IMR-90 (cell line): ENCODE results near the gene ANKRD53. TPM values are rescaled to one million over a fixed set of nuclear protein-coding genes. Genes with fewer than 3 reads are reported as not detected.

Experiments used
- ATAC-seq: fragments of 200-7000 bp; cut with Tn5 transposase; 2 replicates; pipeline ENCODE4 v1.9.1; 2020; ENCODE audit warnings: low read depth, mild to moderate bottlenecking, moderate library complexity
- BruUV-seq: library from RNA; stranded (reverse); fragments of 400-500 nt; replicated peaks from 2 replicates; lab custom pipeline; 2021; lab: Mats Ljungman, UMichigan
- CTCF ChIA-PET: fragments of 300-600 bp; formaldehyde crosslinking; extraction: SDS; loops from one replicate; lab custom pipeline; 2021; ENCODE audit warnings: antibody characterized with exemption; lab: Yijun Ruan, JAX
- POLR2A ChIA-PET: fragments of 300-600 bp; sonication (Branson Sonifier 250); formaldehyde crosslinking; loops from one replicate; lab custom pipeline; 2022; ENCODE audit warnings: antibody characterized with exemption; ENCODE audit not compliant: unreplicated experiment; lab: Charles Lee
- DNase-seq: peaks from one replicate; pipeline ENCODE4 v3.0.0; 2013
- H2AFZ ChIP-seq: replicated peaks from 2 replicates; pipeline ENCODE3; 2013; ENCODE audit warnings: low read length, mild to moderate bottlenecking; ENCODE audit not compliant: poor library complexity
- H2AK5ac ChIP-seq: 2 replicates; pipeline ENCODE4 v1.6.1; 2013; ENCODE audit warnings: low read depth, low read length, inconsistent platforms
- H2AK9ac ChIP-seq: replicated peaks from 2 replicates; pipeline ENCODE3; 2013; ENCODE audit warnings: mild to moderate bottlenecking, low read depth, low read length, moderate library complexity; ENCODE audit not compliant: poor library complexity
- H2BK120ac ChIP-seq: 2 replicates; pipeline ENCODE4 v1.6.1; 2013; ENCODE audit warnings: low read depth, low read length, inconsistent platforms
- H2BK15ac ChIP-seq: 3 replicates; pipeline ENCODE4 v1.6.1; 2013; ENCODE audit warnings: low read depth, low read length, inconsistent platforms
- H2BK20ac ChIP-seq: 2 replicates; pipeline ENCODE4 v1.6.1; 2013; ENCODE audit warnings: low read depth, mild to moderate bottlenecking, inconsistent platforms, low read length, moderate library complexity
- H2BK5ac ChIP-seq: 2 replicates; pipeline ENCODE4 v1.6.1; 2013; ENCODE audit warnings: mild to moderate bottlenecking, low read depth, low read length, inconsistent platforms; ENCODE audit not compliant: poor library complexity, severe bottlenecking
- H3K14ac ChIP-seq: replicated peaks from 2 replicates; pipeline ENCODE4 v1.6.1; 2013; ENCODE audit warnings: low read depth, low read length, inconsistent platforms
- H3K18ac ChIP-seq: 2 replicates; pipeline ENCODE4 v1.6.1; 2013; ENCODE audit warnings: low read depth, low read length, control low read depth
- H3K23ac ChIP-seq: 2 replicates; pipeline ENCODE4 v1.6.1; 2013; ENCODE audit warnings: low read depth, low read length, inconsistent platforms
- H3K27ac ChIP-seq: 2 replicates; pipeline ENCODE4 v1.5.1; 2013; ENCODE audit warnings: mild to moderate bottlenecking, control low read depth, low read length; ENCODE audit not compliant: insufficient read depth
- H3K27me3 ChIP-seq: 2 replicates; pipeline ENCODE4 v1.6.1; 2013; ENCODE audit warnings: low read length; ENCODE audit not compliant: control insufficient read depth, insufficient read depth
- H3K36me3 ChIP-seq: 2 replicates; pipeline ENCODE4 v1.6.1; 2013; ENCODE audit warnings: low read length, mixed read lengths; ENCODE audit not compliant: control insufficient read depth, insufficient read depth
- H3K4ac ChIP-seq: 2 replicates; pipeline ENCODE4 v1.6.1; 2013; ENCODE audit warnings: low read depth, low read length, inconsistent platforms
- H3K4me1 ChIP-seq: 2 replicates; pipeline ENCODE4 v1.6.1; 2013; ENCODE audit warnings: low read length, mixed read lengths; ENCODE audit not compliant: control insufficient read depth, insufficient read depth
- H3K4me2 ChIP-seq: 2 replicates; pipeline ENCODE4 v1.6.1; 2013; ENCODE audit warnings: low read depth, mild to moderate bottlenecking, control low read depth, low read length, moderate library complexity
- H3K4me3 ChIP-seq: 2 replicates; pipeline ENCODE4 v1.5.1; 2013; ENCODE audit warnings: low read depth, mild to moderate bottlenecking, control low read depth, low read length, moderate library complexity; ENCODE audit not compliant: insufficient read depth
- H3K56ac ChIP-seq: 2 replicates; pipeline ENCODE4 v1.6.1; 2013; ENCODE audit warnings: low read length, inconsistent platforms; ENCODE audit not compliant: insufficient read depth; ENCODE audit errors: extremely low read depth
- H3K79me1 ChIP-seq, 2 experiments: 2 replicates each; pipeline ENCODE4 v1.6.1; 2013; ENCODE audit warnings: low read length in 2 of 2, inconsistent platforms in 1 of 2, low read depth in 1 of 2
- H3K9ac ChIP-seq: 2 replicates; pipeline ENCODE4 v1.6.1; 2013; ENCODE audit warnings: low read depth, low read length, control low read depth
- H3K9me1 ChIP-seq: 2 replicates; pipeline ENCODE4 v1.6.1; 2013; ENCODE audit warnings: low read length, inconsistent platforms; ENCODE audit not compliant: insufficient read depth
- H3K9me3 ChIP-seq: 2 replicates; pipeline ENCODE4 v1.6.1; 2013; ENCODE audit warnings: low read length; ENCODE audit not compliant: control insufficient read depth, insufficient read depth
- H4K20me1 ChIP-seq: 2 replicates; pipeline ENCODE4 v1.6.1; 2013; ENCODE audit warnings: low read length, inconsistent platforms; ENCODE audit not compliant: insufficient read depth
- H4K5ac ChIP-seq: 2 replicates; pipeline ENCODE4 v1.6.1; 2013; ENCODE audit warnings: mild to moderate bottlenecking, low read depth, low read length, control low read depth
- H4K8ac ChIP-seq, 2 experiments: 2 replicates each; pipeline ENCODE4 v1.6.1; 2013; ENCODE audit warnings: low read depth in 2 of 2, low read length in 2 of 2, control low read depth in 1 of 2, inconsistent platforms in 1 of 2
- H4K91ac ChIP-seq: 2 replicates; pipeline ENCODE4 v1.6.1; 2013; ENCODE audit warnings: low read depth, low read length, inconsistent platforms; ENCODE audit not compliant: insufficient read depth
- BHLHE40 ChIP-seq: fragments of 150-350 bp; IDR thresholded peaks from 2 replicates; pipeline ENCODE4 v1.6.1; 2016; ENCODE audit warnings: mild to moderate bottlenecking, low read depth, low read length
- CEBPB ChIP-seq: IDR thresholded peaks from 2 replicates; pipeline ENCODE4 v1.6.1; 2012; ENCODE audit warnings: low read depth, low read length, improper control_type of control experiment
- CHD1 ChIP-seq: IDR thresholded peaks from 2 replicates; pipeline ENCODE4 v1.6.1; 2012; ENCODE audit warnings: low read depth, low read length, improper control_type of control experiment
- CTCF ChIP-seq: conservative IDR thresholded peaks from 2 replicates; pipeline ENCODE4 v1.5.1; 2012; ENCODE audit warnings: mild to moderate bottlenecking, low read depth, low read length, improper control_type of control experiment
- ELK1 ChIP-seq: fragments of 150-350 bp; IDR thresholded peaks from 2 replicates; pipeline ENCODE4 v1.6.1; 2016; ENCODE audit warnings: low read depth, mild to moderate bottlenecking, low read length, moderate library complexity, borderline replicate concordance
- FOS ChIP-seq: fragments of 150-350 bp; IDR thresholded peaks from 2 replicates; pipeline ENCODE4 v1.6.1; 2016; ENCODE audit warnings: low read depth, low read length
- MAFK ChIP-seq: IDR thresholded peaks from 2 replicates; pipeline ENCODE4 v1.6.1; 2012; ENCODE audit warnings: low read depth, low read length, improper control_type of control experiment
- MAZ ChIP-seq: IDR thresholded peaks from 2 replicates; pipeline ENCODE4 v1.6.1; 2012; ENCODE audit warnings: low read depth, mild to moderate bottlenecking, low read length, improper control_type of control experiment, moderate library complexity, borderline replicate concordance
- MXI1 ChIP-seq: IDR thresholded peaks from 2 replicates; pipeline ENCODE4 v1.6.1; 2012; ENCODE audit warnings: low read depth, mild to moderate bottlenecking, low read length, moderate library complexity, borderline replicate concordance
- NFE2L2 ChIP-seq: fragments of 150-350 bp; IDR thresholded peaks from 2 replicates; pipeline ENCODE4 v1.6.1; 2016; ENCODE audit warnings: low read depth, mild to moderate bottlenecking, low read length
- POLR2A ChIP-seq: IDR thresholded peaks from 2 replicates; pipeline ENCODE4 v1.6.1; 2012; ENCODE audit warnings: mild to moderate bottlenecking, low read depth, low read length
- RAD21 ChIP-seq: IDR thresholded peaks from 2 replicates; pipeline ENCODE4 v1.6.1; 2012; ENCODE audit warnings: low read length, improper control_type of control experiment
- RCOR1 ChIP-seq: IDR thresholded peaks from 2 replicates; pipeline ENCODE4 v1.6.1; 2012; ENCODE audit warnings: mild to moderate bottlenecking, low read length, improper control_type of control experiment; ENCODE audit not compliant: insufficient replicate concordance
- RFX5 ChIP-seq: IDR thresholded peaks from 2 replicates; pipeline ENCODE4 v1.8.0; 2012; ENCODE audit warnings: low read depth, mild to moderate bottlenecking, low read length, moderate library complexity
- SMC3 ChIP-seq: fragments of 150-350 bp; IDR thresholded peaks from 2 replicates; pipeline ENCODE4 v1.6.1; 2016; ENCODE audit warnings: low read depth, mild to moderate bottlenecking, antibody characterized with exemption, low read length, moderate library complexity
- WGBS, 2 experiments: methylation state at CpG; one replicate each; pipeline versions ENCODE4 v1.1.5 to v1.1.7; 2013; ENCODE audit warnings: missing lambda C conversion rate in 2 of 2; ENCODE audit not compliant: insufficient read length in 1 of 2; ENCODE audit errors: extremely low coverage in 2 of 2; 5-methylcytosine and 5-hydroxymethylcytosine counted together
- dilution Hi-C: fragments of 300-500 bp; cut with HindIII; formaldehyde crosslinking; loops from one replicate; pipeline ENCODE4 v1.14.3; 2018; ENCODE audit warnings: low sequenced_read_pairs; ENCODE audit not compliant: unreplicated experiment
- in situ Hi-C: fragments of 300-500 bp; cut with MboI; formaldehyde crosslinking; loops from 3 replicates; pipeline ENCODE4 v1.14.3; 2019; ENCODE audit warnings: low sequenced_read_pairs, inconsistent platforms, mixed read lengths
- intact Hi-C: fragments of 100-400 bp; cut with micrococcal nuclease; formaldehyde crosslinking; loops from 2 replicates; pipeline ENCODE4 v1.10.0; 2022
- polyA plus RNA-seq, 3 experiments: library from polyadenylated mRNA; depleted of rRNA; stranded (reverse); fragments of >200 nt; gene quantifications; 2 replicates each; pipeline ENCODE4 v1.2.3, GENCODE V29; 2012; ENCODE audit warnings: low replicate concordance in 1 of 3
- total RNA-seq: library from RNA; depleted of rRNA; stranded (reverse); fragments of >200 nt; gene quantifications from 2 replicates; pipeline ENCODE4 v1.2.3, GENCODE V29; 2012
- TF ChIP-seq, protein P1 (sequence below): fragments of 150-350 bp; IDR thresholded peaks from 2 replicates; pipeline ENCODE4 v1.6.1; 2017; ENCODE audit warnings: mild to moderate bottlenecking, antibody characterized with exemption, low read length, low read depth

Gene ANKRD53
- total and polyA plus RNA-seq, 2 of the 4 experiments (the other 2 are of a cell fraction): 0.54 to 1.0 TPM

- H2AK5ac ChIP-seq: no peak overlapping the region
These were observed 11.7 kb upstream of the ANKRD53 start for GRCh38 chr2:70966681-70967080.

More at GRCh38 chr2:70966681-70967080, 11.7 kb upstream of the ANKRD53 start:
- no peak overlapping the region for H3K9ac ChIP-seq
- no peak overlapping the region for H2AFZ ChIP-seq
- no TSS peak for BruUV-seq
- no peak overlapping the region for H3K4me2 ChIP-seq
- intact Hi-C loops: no loop called here
- WGBS, 2 experiments: 100% methylated on average over 1 of the region's 4 CpGs; no CpG with 5 or more reads in 1 of the 2 experiments
- no peak overlapping the region for H3K56ac ChIP-seq
- peaks cover 5% of the 10 kb centered on the region; the same call in 1 of the 2 replicates for H3K27me3 ChIP-seq
- ChIA-PET CTCF (interaction anchor here (0.6 to 2.3 kb wide), 5 partner anchors 18 to 717 kb away, joined by 4 to 18 read pairs (median 6); no protein-coding TSS in a partner anchor), POLR2A (interaction anchor here (0.6 kb wide), 1 partner anchor 21 kb away, joined by 4 read pairs; no protein-coding TSS in a partner anchor)
- H3K4me1 ChIP-seq: no peaks in the 10 kb centered on the region
- H2BK15ac ChIP-seq: no peak overlapping the region
- H3K18ac ChIP-seq: no peak overlapping the region
- H2BK5ac ChIP-seq: no peak overlapping the region
- no peaks in the 10 kb centered on the region for H3K9me1 ChIP-seq
- H4K91ac ChIP-seq: no peak overlapping the region
- no peaks in the 10 kb centered on the region for H4K20me1 ChIP-seq
- in situ Hi-C loops: no loop called here
- H3K36me3 ChIP-seq: no peaks in the 10 kb centered on the region
- H3K23ac ChIP-seq: no peak overlapping the region
- H3K14ac ChIP-seq: no peak overlapping the region
- H3K27ac ChIP-seq: no peak overlapping the region
- H3K4ac ChIP-seq: no peak overlapping the region
- H3K4me3 ChIP-seq: no peak overlapping the region
- no peak overlapping the region for H2AK9ac ChIP-seq
- no peak overlapping the region for H2BK20ac ChIP-seq
- no peak for DNase-seq
- no peak for ATAC-seq
- H4K5ac ChIP-seq: no peak overlapping the region
- H3K79me1 ChIP-seq: no peaks in the 10 kb centered on the region
- TF ChIP-seq ELK1: no peak
- no peak for TF ChIP-seq POLR2A
- no peak for TF ChIP-seq RCOR1
- no peak for TF ChIP-seq MAZ
- no peak for TF ChIP-seq BHLHE40
- TF ChIP-seq CEBPB: no peak
- no peak for TF ChIP-seq RFX5
- no peak for TF ChIP-seq CTCF
- no peak for TF ChIP-seq MXI1
- no peak for TF ChIP-seq RAD21
- TF ChIP-seq SMC3: no peak
- TF ChIP-seq MAFK: no peak
- TF ChIP-seq CHD1: no peak
- TF ChIP-seq FOS: no peak
- TF ChIP-seq, protein P1, sequence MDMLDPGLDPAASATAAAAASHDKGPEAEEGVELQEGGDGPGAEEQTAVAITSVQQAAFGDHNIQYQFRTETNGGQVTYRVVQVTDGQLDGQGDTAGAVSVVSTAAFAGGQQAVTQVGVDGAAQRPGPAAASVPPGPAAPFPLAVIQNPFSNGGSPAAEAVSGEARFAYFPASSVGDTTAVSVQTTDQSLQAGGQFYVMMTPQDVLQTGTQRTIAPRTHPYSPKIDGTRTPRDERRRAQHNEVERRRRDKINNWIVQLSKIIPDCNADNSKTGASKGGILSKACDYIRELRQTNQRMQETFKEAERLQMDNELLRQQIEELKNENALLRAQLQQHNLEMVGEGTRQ: no peak
- no peak for TF ChIP-seq NFE2L2
- H2BK120ac ChIP-seq: no peak overlapping the region
- H3K9me3 ChIP-seq: no peaks in the 10 kb centered on the region
- dilution Hi-C loops: no loop called here
- no peak overlapping the region for H4K8ac ChIP-seq
